Skeletal muscle cell (primary cell): ENCODE data around the gene BCL2L2.
"Not testable (repeated sequence)": the region's sequence is repeated elsewhere in the genome, so short reads cannot be mapped to it uniquely, and the experiment has no call there.

Experiments
- DNase-seq: peaks from one replicate; pipeline ENCODE4 v3.0.0-alpha.2; 2010; ENCODE audit warnings: low read depth
- H3K4me3 ChIP-seq: 2 replicates; pipeline ENCODE4 v1.5.1; 2011; ENCODE audit warnings: low read depth, mild to moderate bottlenecking, control low read depth, low read length, moderate library complexity

BCL2L2 gene

GRCh38 chr14:23322568-23323517 lies 16.2 kb downstream of the BCL2L2 start:
- peak overlapping the region; percentile 85 for H3K4me3 ChIP-seq
- DNase-seq = no peak

GRCh38 chr14:23323838-23324454 lies 17.3 kb downstream of the BCL2L2 start:
- H3K4me3 ChIP-seq = no peak overlapping the region
- DNase-seq = no peak

- DNase-seq = no peak
- no peak overlapping the region for H3K4me3 ChIP-seq
Observed at GRCh38 chr14:23324455-23324846, 17.8 kb downstream of the BCL2L2 start.

- no peak overlapping the region for H3K4me3 ChIP-seq
- no peak for DNase-seq
Observed at GRCh38 chr14:23324993-23325392, 18.4 kb downstream of the BCL2L2 start.

GRCh38 chr14:23325746-23326145 lies 19.1 kb downstream of the BCL2L2 start:
- not testable (repeated sequence) for H3K4me3 ChIP-seq, DNase-seq

GRCh38 chr14:23326491-23327332 lies 20.1 kb downstream of the BCL2L2 start:
- DNase-seq = no peak
- no peak overlapping the region for H3K4me3 ChIP-seq

- no peak overlapping the region for H3K4me3 ChIP-seq
- DNase-seq = no peak
Observed at GRCh38 chr14:23327947-23328744, 21.5 kb downstream of the BCL2L2 start.

GRCh38 chr14:23335623-23336022 lies 29.0 kb downstream of the BCL2L2 start:
- no peak overlapping the region for H3K4me3 ChIP-seq
- DNase-seq = no peak

- no peak for DNase-seq
- no peak overlapping the region for H3K4me3 ChIP-seq
Observed at GRCh38 chr14:23339506-23340268, 33.1 kb downstream of the BCL2L2 start.

GRCh38 chr14:23344481-23344880 lies 37.8 kb downstream of the BCL2L2 start:
- no peak overlapping the region for H3K4me3 ChIP-seq
- DNase-seq = no peak

- H3K4me3 ChIP-seq = no peak overlapping the region
- no peak for DNase-seq
Observed at GRCh38 chr14:23345987-23346692, 39.5 kb downstream of the BCL2L2 start.

GRCh38 chr14:23346693-23347405 lies 40.2 kb downstream of the BCL2L2 start:
- no peak for DNase-seq
- no peak overlapping the region for H3K4me3 ChIP-seq

GRCh38 chr14:23347406-23348296 lies 41.0 kb downstream of the BCL2L2 start:
- no peak for DNase-seq

GRCh38 chr14:23348297-23348655 lies 41.6 kb downstream of the BCL2L2 start:
- DNase-seq = no peak
- H3K4me3 ChIP-seq = no peak overlapping the region

More at GRCh38 chr14:23347406-23348296, 41.0 kb downstream of the BCL2L2 start:
- H3K4me3 ChIP-seq = no peak overlapping the region

- DNase-seq = no peak
- H3K4me3 ChIP-seq = no peak overlapping the region
Observed at GRCh38 chr14:23349156-23349845, 42.7 kb downstream of the BCL2L2 start.
